Parathyroid adenoma (tissue), 2 donors: ENCODE results near the gene WBP2.

ENCODE experiments used
- H2AFZ ChIP-seq: fragments of 300-600 bp; sonication (generic); one replicate; pipeline ENCODE4 v1.7.0; 2017; ENCODE audit warnings: antibody characterized with exemption, mild to moderate bottlenecking
- H3K27ac ChIP-seq: fragments of 300-600 bp; sonication (generic); one replicate; pipeline ENCODE4 v1.7.0; 2017
- H3K27me3 ChIP-seq: fragments of 300-600 bp; sonication (generic); one replicate; pipeline ENCODE4 v1.7.0; 2017; ENCODE audit warnings: low read length; ENCODE audit not compliant: control insufficient read depth, insufficient read depth
- H3K36me3 ChIP-seq: fragments of 300-600 bp; sonication (generic); one replicate; pipeline ENCODE4 v1.7.0; 2017; ENCODE audit warnings: low read length; ENCODE audit not compliant: control insufficient read depth, insufficient read depth
- H3K4me1 ChIP-seq: fragments of 300-600 bp; sonication (generic); one replicate; pipeline ENCODE4 v1.7.0; 2017; ENCODE audit warnings: control low read depth
- H3K4me2 ChIP-seq: fragments of 300-600 bp; sonication (generic); one replicate; pipeline ENCODE4 v1.7.0; 2017; ENCODE audit warnings: low read length
- H3K4me3 ChIP-seq: fragments of 300-600 bp; sonication (generic); one replicate; pipeline ENCODE4 v1.7.0; 2017; ENCODE audit warnings: low read depth, low read length
- H3K79me2 ChIP-seq: fragments of 300-600 bp; sonication (generic); one replicate; pipeline ENCODE4 v1.7.0; 2017; ENCODE audit warnings: control low read depth
- H3K9ac ChIP-seq: fragments of 300-600 bp; sonication (generic); one replicate; pipeline ENCODE4 v1.7.0; 2017; ENCODE audit warnings: mild to moderate bottlenecking
- H3K9me3 ChIP-seq: fragments of 300-600 bp; sonication (generic); one replicate; pipeline ENCODE4 v1.7.0; 2017; ENCODE audit warnings: low read length; ENCODE audit not compliant: control insufficient read depth
- CTCF ChIP-seq: fragments of 300-600 bp; sonication (generic); IDR thresholded peaks from one replicate; pipeline ENCODE4 v1.7.0; 2017; ENCODE audit warnings: antibody characterized with exemption, mild to moderate bottlenecking
- donor health status: primary hyperparathyroidism.

WBP2 gene

GRCh38 chr17:75814900-75815373 is 40.2 kb downstream of the WBP2 start:
- Histone ChIP-seq H3K27me3 (no peaks in the 10 kb centered on the region), H3K27ac (no peak overlapping the region), H3K79me2 (peaks cover 7% of the 10 kb centered on the region), H3K4me1 (no peaks in the 10 kb centered on the region), H3K4me2 (no peak overlapping the region), H3K9me3 (no peaks in the 10 kb centered on the region), H2AFZ (no peak overlapping the region), H3K36me3 (no peaks in the 10 kb centered on the region), H3K9ac (no peak overlapping the region), H3K4me3 (no peak overlapping the region)
- no peak for TF ChIP-seq CTCF

GRCh38 chr17:75814021-75814395 is 41.1 kb downstream of the WBP2 start:
- Histone ChIP-seq H3K4me2 (no peak overlapping the region), H2AFZ (no peak overlapping the region), H3K27me3 (no peaks in the 10 kb centered on the region), H3K36me3 (no peaks in the 10 kb centered on the region), H3K4me1 (no peaks in the 10 kb centered on the region), H3K9me3 (no peaks in the 10 kb centered on the region), H3K9ac (no peak overlapping the region), H3K27ac (no peak overlapping the region), H3K79me2 (peaks cover 7% of the 10 kb centered on the region), H3K4me3 (no peak overlapping the region)
- no peak for TF ChIP-seq CTCF

- Histone ChIP-seq H3K4me3 (no peak overlapping the region), H3K79me2 (peaks cover 10% of the 10 kb centered on the region), H3K36me3 (no peaks in the 10 kb centered on the region), H3K9ac (no peak overlapping the region), H3K4me1 (no peaks in the 10 kb centered on the region), H3K9me3 (no peaks in the 10 kb centered on the region), H3K27me3 (no peaks in the 10 kb centered on the region), H3K4me2 (no peak overlapping the region), H2AFZ (no peak overlapping the region), H3K27ac (no peak overlapping the region)
- TF ChIP-seq CTCF, result no peak
Measured at GRCh38 chr17:75813081-75814020, 41.8 kb downstream of the WBP2 start.

- no peaks in the 10 kb centered on the region for H3K36me3 ChIP-seq
- H3K4me1 ChIP-seq, result no peaks in the 10 kb centered on the region
- no peak overlapping the region for H2AFZ ChIP-seq
- H3K79me2 ChIP-seq, result peaks cover 17% of the 10 kb centered on the region
- no peak for TF ChIP-seq CTCF
- H3K27ac ChIP-seq, result no peak overlapping the region
- H3K9me3 ChIP-seq, result no peaks in the 10 kb centered on the region
- no peak overlapping the region for H3K9ac ChIP-seq
- no peaks in the 10 kb centered on the region for H3K27me3 ChIP-seq
- H3K4me2 ChIP-seq, result no peak overlapping the region
- no peak overlapping the region for H3K4me3 ChIP-seq
Measured at GRCh38 chr17:75812096-75813013, 42.8 kb downstream of the WBP2 start.
